GM12878 (cell line): ENCODE results near the gene LETMD1. TPM values are rescaled to one million over a fixed set of nuclear protein-coding genes. Genes with fewer than 3 reads are reported as not detected.

ENCODE experiments used
- ATAC-seq: fragments of 200-7000 bp; cut with Tn5 transposase; 3 replicates; pipeline ENCODE4 v1.9.1; 2020; ENCODE audit warnings: mild to moderate bottlenecking, moderate library complexity
- BruUV-seq: library from RNA; stranded (reverse); fragments of 400-500 nt; replicated peaks from 2 replicates; lab custom pipeline; 2021; lab: Mats Ljungman, UMichigan
- CTCF ChIA-PET: fragments of 300-600 bp; sonication (Branson Sonifier 250); formaldehyde crosslinking; extraction: SDS; loops from one replicate; lab custom pipeline; 2021; ENCODE audit warnings: inconsistent platforms; lab: Yijun Ruan, JAX
- POLR2A ChIA-PET: fragments of 350-600 bp; formaldehyde crosslinking; extraction: SDS; loops from one replicate; lab custom pipeline; 2021; ENCODE audit warnings: inconsistent platforms; lab: Charles Lee
- RAD21 ChIA-PET: fragments of 300-600 bp; sonication (Branson Sonifier 250); formaldehyde crosslinking; loops from one replicate; lab custom pipeline; 2023; ENCODE audit warnings: antibody characterized with exemption; ENCODE audit not compliant: unreplicated experiment; lab: Charles Lee
- SMC1A ChIA-PET: fragments of 300-600 bp; sonication (Branson Sonifier 250); formaldehyde crosslinking; loops from one replicate; lab custom pipeline; 2023; ENCODE audit not compliant: unreplicated experiment, uncharacterized antibody; lab: Charles Lee
- DNase-seq: peaks from one replicate; pipeline ENCODE4 v3.0.0-alpha.2; 2011; ENCODE audit warnings: low read depth, low spot score
- FAIRE-seq: peaks from 3 replicates; lab custom pipeline; 2011; peaks lifted over from hg19 to GRCh38; lab: Jason Lieb, UNC
- H2AFZ ChIP-seq: 2 replicates; pipeline ENCODE4 v1.6.0; 2011; ENCODE audit warnings: low read depth, low read length, control low read depth; ENCODE audit not compliant: control insufficient read depth
- H3K27ac ChIP-seq: 2 replicates; pipeline ENCODE4 v1.5.1; 2011; ENCODE audit warnings: control low read depth; ENCODE audit not compliant: control insufficient read depth, insufficient read depth
- H3K27me3 ChIP-seq, 2 experiments: replicated peaks in 1 of 2; 2 replicates each; pipeline versions ENCODE4 v1.6.0 to v1.6.1; 2011; ENCODE audit warnings: low read length in 1 of 2; ENCODE audit not compliant: control insufficient read depth in 2 of 2, insufficient read depth in 2 of 2
- H3K36me3 ChIP-seq, 2 experiments: 2 replicates each; pipeline ENCODE4 v1.5.1; 2011; ENCODE audit warnings: low read length in 1 of 2; ENCODE audit not compliant: control insufficient read depth in 2 of 2, insufficient read depth in 2 of 2
- H3K4me1 ChIP-seq: 2 replicates; pipeline ENCODE4 v1.6.1; 2011; ENCODE audit warnings: mild to moderate bottlenecking, low read length, moderate library complexity, mixed read lengths; ENCODE audit not compliant: control insufficient read depth, insufficient read depth
- H3K4me2 ChIP-seq: 2 replicates; pipeline ENCODE4 v1.6.0; 2011; ENCODE audit warnings: control low read depth; ENCODE audit not compliant: control insufficient read depth, insufficient read depth
- H3K4me3 ChIP-seq: fragments of 200-600 bp; sonication (generic); 2 replicates; pipeline ENCODE4 v1.5.1; 2016
- H3K79me2 ChIP-seq: 2 replicates; pipeline ENCODE4 v1.6.0; 2011; ENCODE audit warnings: low read length; ENCODE audit not compliant: control insufficient read depth, insufficient read depth
- H3K9ac ChIP-seq: 2 replicates; pipeline ENCODE4 v1.8.0; 2011; ENCODE audit warnings: low read length, control low read depth, mixed read lengths; ENCODE audit not compliant: control insufficient read depth, insufficient read depth
- H3K9me3 ChIP-seq: replicated peaks from 3 replicates; pipeline ENCODE4 v1.5.1; 2011; ENCODE audit warnings: mild to moderate bottlenecking, low read length; ENCODE audit not compliant: control insufficient read depth, insufficient read depth
- H4K20me1 ChIP-seq: 2 replicates; pipeline ENCODE4 v1.6.0; 2011; ENCODE audit not compliant: control insufficient read depth, insufficient read depth
- BACH1 ChIP-seq: fragments of 450-650 bp; IDR thresholded peaks from 2 replicates; pipeline ENCODE4 v1.6.1; 2017; ENCODE audit warnings: mild to moderate bottlenecking, borderline replicate concordance
- CHD2 ChIP-seq: IDR thresholded peaks from 2 replicates; pipeline ENCODE4 v1.6.1; 2011; ENCODE audit warnings: low read depth, low read length, improper control_type of control experiment, borderline replicate concordance
- EP300 ChIP-seq, 2 experiments: fragments of 150-350 bp in 1 of 2; IDR thresholded peaks; 2 replicates each; pipeline ENCODE4 v1.6.1; 2011 to 2012; ENCODE audit warnings: low read depth in 2 of 2, low read length in 2 of 2, borderline replicate concordance in 1 of 2, improper control_type of control experiment in 1 of 2, inconsistent platforms in 1 of 2; ENCODE audit not compliant: control insufficient read depth in 1 of 2
- EZH2 ChIP-seq: IDR thresholded peaks from 2 replicates; pipeline ENCODE4 v1.6.1; 2012; ENCODE audit warnings: low read depth, mild to moderate bottlenecking, control low read depth, inconsistent platforms, low read length, borderline replicate concordance; ENCODE audit not compliant: control insufficient read depth
- GABPA ChIP-seq: IDR thresholded peaks from 2 replicates; pipeline ENCODE4 v1.6.1; 2014; ENCODE audit warnings: antibody characterized with exemption, low read depth, mild to moderate bottlenecking, inconsistent platforms
- MYB ChIP-seq: fragments of 150-350 bp; IDR thresholded peaks from 2 replicates; pipeline ENCODE4 v1.6.1; 2014; ENCODE audit warnings: mild to moderate bottlenecking, low read depth, low read length, borderline replicate concordance
- NFYA ChIP-seq: IDR thresholded peaks from 2 replicates; pipeline ENCODE4 v1.6.1; 2011; ENCODE audit warnings: low read depth, mild to moderate bottlenecking, low read length, improper control_type of control experiment, borderline replicate concordance
- NFYB ChIP-seq: IDR thresholded peaks from 2 replicates; pipeline ENCODE4 v1.6.1; 2011; ENCODE audit warnings: low read depth, mild to moderate bottlenecking, low read length, improper control_type of control experiment, moderate library complexity; ENCODE audit not compliant: insufficient read depth
- POLR2A ChIP-seq: IDR thresholded peaks from 2 replicates; pipeline ENCODE4 v1.6.1; 2011; ENCODE audit warnings: low read depth, mild to moderate bottlenecking, low read length
- RELA ChIP-seq: fragments of 450-650 bp; IDR thresholded peaks from 2 replicates; pipeline ENCODE4 v1.8.0; 2014; ENCODE audit warnings: borderline replicate concordance; ENCODE audit not compliant: partially characterized antibody
- WGBS: methylation state at CpG from one replicate; pipeline ENCODE4 v1.1.6; 2016; ENCODE audit warnings: low lambda C conversion rate; ENCODE audit not compliant: insufficient replicate concordance, insufficient coverage; ENCODE audit errors: missing lambda C conversion rate; 5-methylcytosine and 5-hydroxymethylcytosine counted together
- in situ Hi-C: fragments of 300-500 bp; cut with MboI; formaldehyde crosslinking; loops from 9 replicates; pipeline ENCODE4 v1.14.3; 2018; ENCODE audit warnings: mixed read lengths
- intact Hi-C: fragments of 100-400 bp; cut with micrococcal nuclease; formaldehyde crosslinking; loops from one replicate; pipeline ENCODE4 v1.14.2; 2022; ENCODE audit not compliant: unreplicated experiment
- polyA plus RNA-seq, 11 experiments: library from polyadenylated mRNA; depleted of rRNA in 4 of 11; unstranded in 6 of 11; stranded (reverse) in 5 of 11; fragments of >200 nt; fragmentation: Nextera tagmentation in 4 of 11; fragmentation: Illumina TruSeq in 1 of 11; extraction: Ambion mirVana in 4 of 11; extraction: Trizol in 1 of 11; gene quantifications; 1 replicate in 1 of 11; 2 replicates in 10 of 11; pipeline versions ENCODE4 v1.2.1 to v1.2.3, GENCODE V29; 2011 to 2016; ENCODE audit warnings: inconsistent platforms in 2 of 11, missing spikeins in 2 of 11, low read depth in 1 of 11
- total RNA-seq, 4 experiments: library from RNA; depleted of rRNA in 3 of 4; stranded (reverse); fragments of >200 nt in 3 of 4; fragmentation: Illumina TruSeq in 1 of 4; extraction: Trizol in 1 of 4; gene quantifications; 2 replicates each; pipeline versions ENCODE4 v1.2.1 to v1.2.3, GENCODE V29; 2013 to 2021
- TF ChIP-seq, protein P1 (sequence below): fragments of 450-650 bp; IDR thresholded peaks from 2 replicates; pipeline ENCODE4 v1.6.1; 2016; ENCODE audit warnings: mild to moderate bottlenecking

The LETMD1 gene
- total and polyA plus RNA-seq, 10 of the 15 experiments (the other 5 are each of a cell fraction or from before 2014, with no cell fraction given): 30.3 to 116 (median 51.5) TPM

DNA sequence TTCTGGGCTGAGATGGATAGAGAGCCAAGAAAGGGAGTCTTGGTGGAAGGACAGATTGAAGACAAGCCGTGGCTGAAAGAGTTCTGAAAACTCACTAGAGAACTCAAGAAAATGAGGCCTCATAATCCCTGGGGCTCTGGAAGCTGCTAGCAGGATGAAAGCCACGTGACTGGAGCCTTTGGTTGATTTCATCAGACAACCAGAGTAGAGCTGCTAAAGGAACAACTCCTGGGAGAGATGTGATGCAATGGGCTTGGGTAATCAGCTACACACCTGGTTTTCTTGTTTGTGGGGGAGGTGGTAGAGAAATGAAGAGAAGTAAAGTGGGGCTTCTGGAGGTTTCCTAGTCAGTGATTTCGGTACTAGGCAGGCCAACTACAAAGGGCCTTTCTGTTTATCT is 21.9 kb downstream of the LETMD1 start:
- no peak overlapping the region for H2AFZ ChIP-seq
- ChIA-PET POLR2A (interaction anchor here (0.7 kb wide), 1 partner anchor 147 kb away, joined by 4 read pairs; no protein-coding TSS in a partner anchor), CTCF (no interaction called here)

More for the DNA sequence above, 21.9 kb downstream of the LETMD1 start:
- ChIA-PET RAD21 (no interaction called here), SMC1A (no interaction called here)
- no peak overlapping the region for H3K4me3 ChIP-seq
- TF ChIP-seq RELA: no peak
- TF ChIP-seq GABPA: no peak
- no peak for TF ChIP-seq POLR2A
- TF ChIP-seq EP300 (IDR thresholded peaks at IDR 0.05; ENCODE audit: borderline replicate concordance in 1 of 2, control insufficient read depth in 1 of 2, low read depth in 2 of 2, low read length in 2 of 2): no peak
- no peak for TF ChIP-seq EZH2
- no peak for TF ChIP-seq NFYA
- TF ChIP-seq BACH1: no peak
- TF ChIP-seq MYB: no peak
- TF ChIP-seq, protein P1, sequence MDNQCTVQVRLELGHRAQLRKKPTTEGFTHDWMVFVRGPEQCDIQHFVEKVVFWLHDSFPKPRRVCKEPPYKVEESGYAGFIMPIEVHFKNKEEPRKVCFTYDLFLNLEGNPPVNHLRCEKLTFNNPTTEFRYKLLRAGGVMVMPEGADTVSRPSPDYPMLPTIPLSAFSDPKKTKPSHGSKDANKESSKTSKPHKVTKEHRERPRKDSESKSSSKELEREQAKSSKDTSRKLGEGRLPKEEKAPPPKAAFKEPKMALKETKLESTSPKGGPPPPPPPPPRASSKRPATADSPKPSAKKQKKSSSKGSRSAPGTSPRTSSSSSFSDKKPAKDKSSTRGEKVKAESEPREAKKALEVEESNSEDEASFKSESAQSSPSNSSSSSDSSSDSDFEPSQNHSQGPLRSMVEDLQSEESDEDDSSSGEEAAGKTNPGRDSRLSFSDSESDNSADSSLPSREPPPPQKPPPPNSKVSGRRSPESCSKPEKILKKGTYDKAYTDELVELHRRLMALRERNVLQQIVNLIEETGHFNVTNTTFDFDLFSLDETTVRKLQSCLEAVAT: no peak
- TF ChIP-seq NFYB: no peak
- no peak for TF ChIP-seq CHD2
- H3K9ac ChIP-seq: no peak overlapping the region
- no peak overlapping the region for H3K27ac ChIP-seq
- ATAC-seq (no peak), FAIRE-seq (no peak), DNase-seq (no peak)
- intact Hi-C loops (no loop called here), in situ Hi-C loops (no loop called here)
- no peaks in the 10 kb centered on the region for H3K4me1 ChIP-seq
- H3K36me3 ChIP-seq: peaks cover 2% of the 10 kb centered on the region in 2 experiments; a peak in 3 of 4 replicates
- no peaks in the 10 kb centered on the region for H3K9me3 ChIP-seq
- BruUV-seq: TSS peak; percentile 75
- no peak overlapping the region for H3K4me2 ChIP-seq
- no peaks in the 10 kb centered on the region for H3K79me2 ChIP-seq
- H4K20me1 ChIP-seq: no peaks in the 10 kb centered on the region
- WGBS: 94% methylated on average over 3 of the region's 3 CpGs
- H3K27me3 ChIP-seq: no peaks in the 10 kb centered on the region
